ENCODE data around the gene ASIC2.

ASIC2 gene

GRCh38 chr17:33152783-33153182, 140.3 kb downstream of the ASIC2 start:
- DNase-seq: no peak

GRCh38 chr17:33151565-33151964, 141.5 kb downstream of the ASIC2 start:
- no peak for DNase-seq

GRCh38 chr17:33145941-33146340, 147.2 kb downstream of the ASIC2 start:
- DNase-seq: no peak

GRCh38 chr17:33144837-33145236, 148.3 kb downstream of the ASIC2 start:
- DNase-seq: no peak

- DNase-seq: no peak
Measured at GRCh38 chr17:33142705-33143299, 150.3 kb downstream of the ASIC2 start.

GRCh38 chr17:33140413-33141099, 152.5 kb downstream of the ASIC2 start:
- DNase-seq: no peak

GRCh38 chr17:33138627-33139026, 154.5 kb downstream of the ASIC2 start:
- no peak for DNase-seq

GRCh38 chr17:33137426-33137825, 155.7 kb downstream of the ASIC2 start:
- no peak for DNase-seq

- no peak for DNase-seq
Measured at GRCh38 chr17:33135691-33136090, 157.4 kb downstream of the ASIC2 start.

- no peak for DNase-seq
Measured at GRCh38 chr17:33131620-33132019, 161.5 kb downstream of the ASIC2 start.

GRCh38 chr17:33127706-33128105, 165.4 kb downstream of the ASIC2 start:
- no peak for DNase-seq

- DNase-seq: no peak
Measured at GRCh38 chr17:33126086-33126485, 167.0 kb downstream of the ASIC2 start.

GRCh38 chr17:33125552-33125950, 167.5 kb downstream of the ASIC2 start:
- DNase-seq: no peak

GRCh38 chr17:33124871-33125551, 168.1 kb downstream of the ASIC2 start:
- no peak for DNase-seq

- no peak for DNase-seq
Measured at GRCh38 chr17:33124185-33124584, 168.9 kb downstream of the ASIC2 start.

GRCh38 chr17:33121756-33122155, 171.3 kb downstream of the ASIC2 start:
- no peak for DNase-seq

- no peak for DNase-seq
Measured at GRCh38 chr17:33121272-33121671, 171.8 kb downstream of the ASIC2 start.

GRCh38 chr17:33120103-33120502, 173.0 kb downstream of the ASIC2 start:
- DNase-seq: no peak

GRCh38 chr17:33118391-33119075, 174.6 kb downstream of the ASIC2 start:
- DNase-seq: no peak

GRCh38 chr17:33116021-33116551, 177.0 kb downstream of the ASIC2 start:
- DNase-seq: no peak

GRCh38 chr17:33115366-33115765, 177.7 kb downstream of the ASIC2 start:
- DNase-seq: no peak

- DNase-seq: no peak
Measured at GRCh38 chr17:33113991-33114370, 179.1 kb downstream of the ASIC2 start.

GRCh38 chr17:33113276-33113990, 179.7 kb downstream of the ASIC2 start:
- DNase-seq: no peak

All from midbrain (tissue), 1 donor.